ENCODE data around the gene RHOBTB3.

DNA sequence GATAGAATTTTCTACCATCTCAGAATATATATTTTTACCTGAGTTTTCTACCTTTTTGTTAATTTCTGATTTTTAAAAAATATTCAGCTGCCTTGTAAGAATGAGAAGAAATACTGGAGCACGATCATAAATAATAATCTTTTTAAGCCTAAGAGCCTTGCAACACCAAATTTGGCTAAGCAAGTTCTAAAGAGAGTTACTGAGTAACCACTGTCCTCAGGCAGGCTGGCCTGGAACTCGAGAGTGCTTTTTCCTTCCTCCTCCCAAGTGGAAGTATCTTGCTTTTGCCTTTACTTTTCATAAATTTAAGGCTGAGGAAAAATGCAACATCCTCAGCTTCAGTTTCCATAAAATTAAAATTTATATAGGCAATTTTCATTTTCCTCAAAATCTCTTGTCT, 70.4 kb downstream of the RHOBTB3 start:
- TF ChIP-seq, protein P1, sequence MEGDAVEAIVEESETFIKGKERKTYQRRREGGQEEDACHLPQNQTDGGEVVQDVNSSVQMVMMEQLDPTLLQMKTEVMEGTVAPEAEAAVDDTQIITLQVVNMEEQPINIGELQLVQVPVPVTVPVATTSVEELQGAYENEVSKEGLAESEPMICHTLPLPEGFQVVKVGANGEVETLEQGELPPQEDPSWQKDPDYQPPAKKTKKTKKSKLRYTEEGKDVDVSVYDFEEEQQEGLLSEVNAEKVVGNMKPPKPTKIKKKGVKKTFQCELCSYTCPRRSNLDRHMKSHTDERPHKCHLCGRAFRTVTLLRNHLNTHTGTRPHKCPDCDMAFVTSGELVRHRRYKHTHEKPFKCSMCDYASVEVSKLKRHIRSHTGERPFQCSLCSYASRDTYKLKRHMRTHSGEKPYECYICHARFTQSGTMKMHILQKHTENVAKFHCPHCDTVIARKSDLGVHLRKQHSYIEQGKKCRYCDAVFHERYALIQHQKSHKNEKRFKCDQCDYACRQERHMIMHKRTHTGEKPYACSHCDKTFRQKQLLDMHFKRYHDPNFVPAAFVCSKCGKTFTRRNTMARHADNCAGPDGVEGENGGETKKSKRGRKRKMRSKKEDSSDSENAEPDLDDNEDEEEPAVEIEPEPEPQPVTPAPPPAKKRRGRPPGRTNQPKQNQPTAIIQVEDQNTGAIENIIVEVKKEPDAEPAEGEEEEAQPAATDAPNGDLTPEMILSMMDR (IDR thresholded peaks at IDR 0.05): no peak
- no peak for TF ChIP-seq POLR2A (IDR thresholded peaks at IDR 0.05)

Measured in uterus (tissue), 2 donors.